Upper lobe of left lung (tissue), 6 donors: Measurements from ENCODE around the gene RNF146. TPM values are rescaled to one million over a fixed set of nuclear protein-coding genes. Genes with fewer than 3 reads are reported as not detected.

Source experiments
- small RNA-seq, 4 donors: library from RNA; depleted of rRNA; stranded (forward); fragments of <200 nt; gene quantifications; one replicate each; pipeline ENCODE3, GENCODE V24; 2016
- total RNA-seq, 6 donors: library from RNA; depleted of rRNA in 4 of 6; stranded (reverse); fragments of >200 nt in 4 of 6; gene quantifications; one replicate each; pipeline versions ENCODE4 v1.1.0 to v1.2.1, GENCODE V29; 2016 to 2021
- donor health status: DM: no; HTN: no; CAD: no; lungs with moderate emphysema.
- donor health status: DM: no; HTN: yes; CAD: no; lungs with severe emphysema.

The RNF146 gene
- total RNA-seq, 6 donors from 2014 or later: 28.1 to 106 (median 53.0) TPM

Small RNA genes lying within 50 kb of the gene (small RNA-seq; reads per million reads assigned to genes)
- gene RNA5SP217: 0 reads per million in 4 donors

Other genes with a start within 250 kb of the RNF146 start
- gene RSPO3, start 148.2 kb upstream of the RNF146 start, total RNA-seq: 1 to 10 TPM in 5 of 6 donors, under 1 TPM in 1; 0.22 to 6.7 (median 1.4) TPM
- 100 to 1,000 TPM in 4 of 6 donors, 10 to 100 TPM in 2; 70.5 to 146 (median 106) TPM for gene ECHDC1, start 76.7 kb downstream of the RNF146 start, total RNA-seq
- gene KIAA0408, start 192.5 kb downstream of the RNF146 start, total RNA-seq: 10 to 100 TPM in 5 of 6 donors, 1 to 10 TPM in 1; 6.4 to 80.5 (median 32.2) TPM